Activated B cell treated with CpG ODN at 0.5 μM for 24 hours (primary cell): Measurements from ENCODE around the gene PIK3AP1. TPM values are rescaled to one million over a fixed set of nuclear protein-coding genes. Genes with fewer than 3 reads are reported as not detected.

Experiments used
- ATAC-seq: fragments of 200-7000 bp; cut with Tn5 transposase; one replicate; pipeline ENCODE4 v1.10.0; 2021; ENCODE audit warnings: low read depth, mild to moderate bottlenecking, moderate library complexity
- CTCF ChIA-PET: fragments of 350-600 bp; sonication (Branson Sonifier 250); formaldehyde crosslinking; loops from one replicate; lab custom pipeline; 2021; ENCODE audit warnings: antibody characterized with exemption; lab: Charles Lee
- POLR2A ChIA-PET: fragments of 350-600 bp; sonication (Branson Sonifier 250); formaldehyde crosslinking; loops from one replicate; lab custom pipeline; 2021; ENCODE audit warnings: antibody characterized with exemption; lab: Charles Lee
- DNase-seq: peaks from one replicate; pipeline ENCODE4 v3.0.0; 2022
- H3K27ac Mint-ChIP-seq: one replicate; pipeline ENCODE4 v1.8.0; 2020; ENCODE audit warnings: mixed read lengths
- H3K27me3 Mint-ChIP-seq: one replicate; pipeline ENCODE4 v1.8.0; 2021; ENCODE audit warnings: mixed read lengths
- H3K36me3 Mint-ChIP-seq: one replicate; pipeline ENCODE4 v1.8.0; 2021; ENCODE audit warnings: low read depth, mixed read lengths
- H3K4me1 Mint-ChIP-seq: one replicate; pipeline ENCODE4 v1.8.0; 2021; ENCODE audit warnings: mixed read lengths
- H3K4me3 Mint-ChIP-seq: one replicate; pipeline ENCODE4 v1.8.0; 2020; ENCODE audit warnings: mild to moderate bottlenecking, mixed read lengths
- H3K9me3 Mint-ChIP-seq: one replicate; pipeline ENCODE4 v1.8.0; 2020; ENCODE audit warnings: mixed read lengths
- CTCF ChIP-seq: fragments of 200-600 bp; IDR thresholded peaks from one replicate; pipeline ENCODE4 v1.8.0; 2022; ENCODE audit warnings: antibody characterized with exemption, mild to moderate bottlenecking
- intact Hi-C: fragments of 100-400 bp; cut with micrococcal nuclease; formaldehyde crosslinking; loops from one replicate; pipeline ENCODE4 v1.15.1; 2024
- total RNA-seq: library from RNA; stranded (reverse); gene quantifications from 2 replicates; pipeline ENCODE4 v1.2.3, GENCODE V29; 2022

The PIK3AP1 gene
- total RNA-seq, 1 donor from 2014 or later: 157 TPM

DNA sequence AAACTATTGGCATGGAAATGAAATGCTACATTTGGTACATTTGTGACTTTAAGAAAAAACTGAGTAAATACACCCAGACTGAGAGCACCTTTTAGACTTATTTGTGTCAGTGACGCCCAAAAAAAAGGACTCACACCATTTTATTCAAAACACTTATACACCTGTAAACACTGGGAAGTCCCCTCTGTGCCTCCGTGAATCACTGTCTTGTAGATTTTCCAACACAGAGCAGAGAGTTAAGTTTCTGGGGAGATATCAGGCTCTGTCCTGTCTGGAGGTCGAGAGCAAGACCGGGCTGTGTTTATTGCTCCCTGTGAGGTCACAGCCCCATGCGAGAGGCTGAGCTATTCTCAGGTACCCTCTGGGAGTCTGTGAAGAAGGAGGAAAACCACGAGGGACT, 72.8 kb downstream of the PIK3AP1 start:
- no peak for TF ChIP-seq CTCF
- Mint-ChIP-seq H3K36me3 (peaks cover 95% of the 10 kb centered on the region), H3K4me1 (peaks cover 89% of the 10 kb centered on the region), H3K27me3 (no peaks in the 10 kb centered on the region), H3K9me3 (no peaks in the 10 kb centered on the region), H3K27ac (peak overlapping the region; percentile 93), H3K4me3 (peak overlapping the region; percentile 53)
- CTCF ChIA-PET: interaction anchor here (1.2 to 3.4 kb wide), 3 partner anchors 64 to 70 kb away, joined by 3 to 16 read pairs (median 3); no protein-coding TSS in a partner anchor
- ATAC-seq (no peak), DNase-seq (no peak)
- POLR2A ChIA-PET: interaction anchor here (1.0 to 2.1 kb wide), 3 partner anchors 26 to 70 kb away, joined by 4 to 9 read pairs (median 8); no protein-coding TSS in a partner anchor
- intact Hi-C loops: no loop called here

GRCh38 chr10:96646751-96647166, 73.6 kb downstream of the PIK3AP1 start:
- Mint-ChIP-seq H3K4me1 (peaks cover 82% of the 10 kb centered on the region), H3K4me3 (peak overlapping the region; percentile 53), H3K27ac (peak overlapping the region; percentile 93), H3K27me3 (no peaks in the 10 kb centered on the region), H3K36me3 (peaks cover 91% of the 10 kb centered on the region), H3K9me3 (no peaks in the 10 kb centered on the region)
- TF ChIP-seq CTCF: no peak
- ChIA-PET POLR2A (interaction anchor here (1.0 to 2.6 kb wide), 4 partner anchors 26 to 74 kb away, joined by 4 to 16 read pairs (median 8); partner anchors contain the start of gene PIK3AP1), CTCF (interaction anchor here (1.1 to 3.4 kb wide), 4 partner anchors 44 to 71 kb away, joined by 3 to 16 read pairs (median 4); no protein-coding TSS in a partner anchor)
- DNase-seq (no peak), ATAC-seq (no peak)
- intact Hi-C loops: no loop called here

DNA sequence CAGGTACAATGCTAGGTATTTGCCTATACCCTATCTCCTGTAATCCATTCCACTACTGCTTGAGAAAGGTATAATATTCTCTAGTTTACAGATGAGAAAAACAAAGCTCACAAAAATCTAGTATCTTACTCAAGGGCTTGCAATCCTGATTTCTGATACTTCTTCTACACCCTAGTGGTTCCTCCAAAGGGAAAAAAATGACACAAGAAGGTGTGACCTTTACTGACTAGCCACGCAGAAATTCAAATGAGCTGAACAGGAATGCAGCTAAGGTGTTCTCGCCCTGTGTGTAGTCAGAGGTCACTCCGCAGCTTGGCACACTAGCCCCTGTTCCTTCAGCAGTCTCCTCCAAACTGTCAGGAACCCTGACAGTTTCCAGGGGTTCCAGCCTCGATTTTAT, 74.0 kb downstream of the PIK3AP1 start:
- peaks cover 90% of the 10 kb centered on the region for H3K36me3 Mint-ChIP-seq
- ChIA-PET POLR2A (interaction anchor here (0.6 to 2.6 kb wide), 8 partner anchors 20 to 172 kb away, joined by 3 to 16 read pairs (median 4); partner anchors contain the start of gene PIK3AP1), CTCF (interaction anchor here (1.1 to 3.4 kb wide), 4 partner anchors 45 to 72 kb away, joined by 3 to 16 read pairs (median 4); no protein-coding TSS in a partner anchor)
- peak overlapping the region; percentile 93 for H3K27ac Mint-ChIP-seq
- H3K4me1 Mint-ChIP-seq: peaks cover 79% of the 10 kb centered on the region
- intact Hi-C loops: no loop called here
- ATAC-seq: no peak
- no peak overlapping the region for H3K4me3 Mint-ChIP-seq
- no peaks in the 10 kb centered on the region for H3K9me3 Mint-ChIP-seq
- no peak for DNase-seq
- no peak for TF ChIP-seq CTCF
- H3K27me3 Mint-ChIP-seq: no peaks in the 10 kb centered on the region

DNA sequence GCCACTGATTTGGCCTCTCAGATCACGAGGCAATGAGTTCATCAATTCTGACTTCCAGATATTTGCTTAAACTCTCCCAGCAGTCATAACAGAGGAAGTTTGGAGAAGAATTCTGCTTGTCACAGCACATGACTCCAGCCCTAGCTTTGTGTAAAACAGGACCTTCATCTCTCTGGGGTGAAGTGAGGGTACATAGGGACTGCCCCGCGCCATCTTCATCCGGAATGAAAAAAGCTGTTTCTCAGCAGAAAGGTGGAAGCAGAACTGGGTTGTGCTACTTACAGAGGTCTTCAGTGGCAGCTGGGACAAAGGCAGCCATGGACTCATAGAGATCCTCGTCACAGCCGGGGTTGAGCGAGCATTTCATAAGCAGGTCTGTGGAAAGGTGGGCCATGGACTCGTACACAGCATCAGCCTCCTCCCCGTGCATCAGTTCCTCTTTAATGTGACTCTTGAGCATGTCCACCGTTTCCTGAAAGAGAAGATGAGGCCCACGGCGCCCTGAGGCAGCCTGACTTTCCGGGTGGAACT, 75.1 kb downstream of the PIK3AP1 start:
- peak; percentile 80 for ATAC-seq
- intact Hi-C loops: loop anchor here (1.0 kb wide), 2 partner anchors 46 to 55 kb away; no protein-coding TSS in a partner anchor
- no peak for TF ChIP-seq CTCF
- Mint-ChIP-seq H3K36me3 (peaks cover 86% of the 10 kb centered on the region), H3K4me1 (peaks cover 75% of the 10 kb centered on the region), H3K27ac (peak overlapping the region; percentile 93), H3K9me3 (no peaks in the 10 kb centered on the region), H3K27me3 (no peaks in the 10 kb centered on the region), H3K4me3 (peak overlapping the region; percentile 47)
- ChIA-PET POLR2A (interaction anchor here (0.6 to 2.6 kb wide), 14 partner anchors 19 to 173 kb away, joined by 3 to 16 read pairs (median 3); partner anchors contain the start of gene PIK3AP1), CTCF (interaction anchor here (0.7 to 3.4 kb wide), 8 partner anchors 28 to 380 kb away, joined by 3 to 16 read pairs (median 4); no protein-coding TSS in a partner anchor)
- DNase-seq: peak; percentile 43

DNA sequence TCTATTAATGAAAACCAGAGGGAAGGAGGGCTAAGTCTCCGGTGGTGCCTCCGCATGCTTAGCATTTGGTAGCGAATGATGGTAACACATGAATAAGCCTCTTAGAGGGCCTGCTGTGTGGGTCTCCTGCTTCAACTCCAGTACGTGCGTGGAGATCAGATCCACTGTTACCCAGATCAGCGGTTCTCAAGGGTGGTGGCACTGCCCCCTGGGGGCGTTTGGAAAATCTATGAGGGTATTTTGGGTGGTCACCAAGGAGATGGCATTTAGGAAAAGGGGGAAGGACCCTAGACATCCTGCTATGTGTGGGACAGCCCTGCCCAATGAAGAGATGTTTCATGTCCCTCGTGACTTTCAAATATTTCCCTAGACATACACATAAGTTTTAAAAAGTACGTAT, 76.4 kb downstream of the PIK3AP1 start:
- intact Hi-C loops: loop anchor here (1.0 kb wide), 6 partner anchors 75 to 381 kb away; no protein-coding TSS in a partner anchor
- H3K27ac Mint-ChIP-seq: peak overlapping the region; percentile 56
- POLR2A ChIA-PET: interaction anchor here (1.5 kb wide), 1 partner anchor 97 kb away, joined by 5 read pairs; no protein-coding TSS in a partner anchor

More for the DNA sequence above, 76.4 kb downstream of the PIK3AP1 start:
- no peaks in the 10 kb centered on the region for H3K9me3 Mint-ChIP-seq
- H3K4me1 Mint-ChIP-seq: peaks cover 67% of the 10 kb centered on the region
- no peak for TF ChIP-seq CTCF
- no peaks in the 10 kb centered on the region for H3K27me3 Mint-ChIP-seq
- no peak overlapping the region for H3K4me3 Mint-ChIP-seq
- ATAC-seq: no peak
- H3K36me3 Mint-ChIP-seq: peaks cover 87% of the 10 kb centered on the region
- CTCF ChIA-PET: interaction anchor here (0.9 to 4.4 kb wide), 16 partner anchors 12 to 381 kb away, joined by 3 to 70 read pairs (median 4); partner anchors contain the start of gene PIK3AP1
- DNase-seq: no peak
